Panc1 (cell line): ENCODE measurements around the gene FGA.

ENCODE experiments used
- CTCF ChIP-seq: fragments of 450-650 bp; IDR thresholded peaks from 2 replicates; pipeline ENCODE4 v1.5.1; 2017; ENCODE audit warnings: mild to moderate bottlenecking
- TCF7L2 ChIP-seq: IDR thresholded peaks from 2 replicates; pipeline ENCODE4 v1.6.1; 2011; ENCODE audit warnings: mild to moderate bottlenecking, low read depth, low read length, inconsistent platforms

DNA sequence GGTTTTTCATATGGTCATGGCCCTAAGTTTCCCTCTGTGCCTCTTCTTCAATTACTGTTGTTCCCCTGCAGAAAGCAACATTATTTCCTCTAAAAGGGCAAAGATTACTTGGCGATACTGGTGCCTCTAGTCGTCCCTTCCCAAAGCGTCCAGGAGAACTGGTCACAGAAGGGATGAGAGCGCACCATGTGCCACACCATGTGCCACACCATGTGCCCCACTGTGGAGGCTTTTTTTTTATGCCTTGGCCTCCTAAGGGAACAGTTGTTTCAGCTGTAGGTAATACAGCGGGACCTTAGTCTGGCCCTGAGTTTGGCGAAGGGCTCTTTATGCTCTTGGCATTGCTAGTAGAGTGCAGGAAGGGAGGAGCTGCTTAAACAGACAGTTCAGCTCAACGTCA, 33.5 kb upstream of the FGA start:
- TF ChIP-seq CTCF (no peak), TCF7L2 (no peak)
